ELF-1 (cell line): ENCODE measurements around the gene OTOA.
"Not testable (repeated sequence)": the region's sequence is repeated elsewhere in the genome, so short reads cannot be mapped to it uniquely, and the experiment has no call there.

Experiments
- DNase-seq: peaks from one replicate; pipeline ENCODE4 v3.0.0-alpha.2; 2016; ENCODE audit warnings: low read depth, low spot score

The OTOA gene

GRCh38 chr16:21641916-21642315 is 21.9 kb upstream of the OTOA start:
- no peak for DNase-seq

- no peak for DNase-seq
Observed at GRCh38 chr16:21642861-21643260, 20.9 kb upstream of the OTOA start.

GRCh38 chr16:21643785-21644184 is 20.0 kb upstream of the OTOA start:
- no peak for DNase-seq

DNA sequence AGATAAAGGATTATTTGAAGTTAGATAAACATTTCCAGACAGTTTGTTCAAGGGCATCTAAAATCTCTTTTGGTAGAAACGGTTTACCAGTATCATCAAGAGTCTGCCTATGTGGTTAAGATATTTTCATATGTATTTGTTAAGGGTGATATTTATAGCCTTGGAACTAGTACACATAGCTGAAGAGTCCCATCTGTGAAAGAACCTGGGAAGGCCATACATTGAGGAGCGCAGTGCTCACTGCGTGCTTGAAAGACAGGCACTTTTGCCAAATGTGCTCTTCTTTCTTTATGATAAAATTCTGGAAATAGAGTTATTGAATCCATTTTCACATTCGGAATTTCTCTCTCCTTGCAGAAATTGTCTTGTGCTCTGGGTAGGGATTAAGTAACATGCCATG is 19.1 kb upstream of the OTOA start:
- DNase-seq, result no peak

- no peak for DNase-seq
Observed at GRCh38 chr16:21645261-21645721, 18.5 kb upstream of the OTOA start.

DNA sequence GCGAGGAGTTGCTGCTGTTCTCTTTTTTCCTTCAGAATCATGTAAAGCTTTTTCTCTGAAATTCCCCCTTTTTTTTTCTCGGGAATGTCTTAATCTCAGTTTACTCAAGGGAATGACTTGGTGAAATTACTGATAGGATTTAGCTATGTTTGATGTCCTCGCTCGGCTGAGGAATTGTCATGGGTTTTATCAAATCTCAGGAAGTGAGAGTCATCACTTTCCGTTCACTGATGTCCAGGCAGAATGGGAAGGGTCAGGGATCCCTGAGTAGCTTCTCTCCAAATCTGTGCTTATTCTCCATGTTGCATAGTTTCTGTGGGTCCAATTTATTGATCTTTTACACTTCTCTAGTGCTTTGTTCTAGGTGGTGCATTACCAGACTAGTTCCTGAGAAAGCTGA is 17.7 kb upstream of the OTOA start:
- no peak for DNase-seq

DNA sequence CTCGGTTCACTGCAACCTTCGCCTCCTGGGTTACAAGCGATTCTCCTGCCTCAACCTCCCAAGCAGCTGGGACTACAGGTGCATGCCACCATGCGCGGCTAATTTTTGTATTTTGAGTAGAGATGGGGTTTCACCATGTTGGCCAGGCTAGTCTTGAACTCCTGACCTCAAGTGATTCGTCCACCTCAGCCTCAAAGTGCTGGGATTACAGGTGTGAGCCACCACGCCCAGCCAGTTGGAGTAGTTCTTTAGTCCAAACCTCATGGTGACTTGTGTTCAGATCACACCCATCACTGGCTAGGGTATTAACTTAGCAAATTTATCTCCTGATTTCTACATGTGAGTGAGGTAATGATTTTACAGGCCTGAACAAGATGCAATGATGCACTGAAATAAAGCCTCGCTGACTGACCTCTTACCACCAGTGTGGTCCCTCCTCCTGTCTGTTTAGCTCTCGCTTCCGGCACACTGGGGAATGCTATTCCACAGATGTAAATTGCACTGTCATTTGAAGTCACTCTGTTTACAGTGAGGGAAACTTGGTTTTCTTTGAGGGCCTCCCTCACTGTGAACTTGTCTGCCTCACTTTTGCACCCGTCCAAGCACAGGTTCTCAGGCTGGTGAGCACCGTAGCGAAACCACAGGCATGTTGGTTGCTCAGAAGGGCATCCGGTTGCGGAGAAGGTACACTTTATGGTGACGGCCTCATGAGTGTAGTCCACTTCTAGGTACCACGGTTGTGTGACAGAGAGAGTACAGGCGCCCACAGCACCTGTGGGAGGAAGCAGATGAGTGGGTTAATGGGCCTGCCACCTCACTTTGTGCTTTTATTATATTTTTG is 16.8 kb upstream of the OTOA start:
- DNase-seq, result no peak

DNA sequence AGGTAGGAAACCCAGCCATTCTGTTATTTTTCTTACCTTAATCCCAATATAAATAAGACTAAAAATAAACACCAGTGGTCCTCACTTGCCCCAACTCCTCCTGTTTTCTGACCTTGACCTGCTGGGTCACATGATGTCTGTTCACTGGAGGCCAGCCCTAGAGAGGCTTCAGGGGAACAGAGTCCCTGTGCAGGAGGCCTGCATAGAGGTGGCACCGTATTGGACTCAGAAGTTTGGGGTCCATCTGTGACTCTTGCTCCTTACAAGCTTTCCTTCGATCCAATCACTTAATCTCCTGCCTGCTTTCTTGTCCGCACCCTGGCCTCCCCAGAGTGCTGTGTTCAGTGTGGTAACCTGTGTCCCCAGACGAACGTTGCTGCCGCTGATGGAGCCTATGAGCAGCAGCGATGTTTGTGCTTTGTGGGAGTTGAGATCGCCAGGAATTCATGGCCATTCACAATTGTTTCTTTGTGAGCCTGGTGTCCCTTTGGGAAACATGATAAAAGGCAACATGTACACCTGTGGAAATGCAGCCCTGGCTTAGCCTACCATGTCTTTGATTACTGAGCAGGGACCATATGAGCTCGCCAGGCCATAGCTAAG is 16.1 kb upstream of the OTOA start:
- DNase-seq, result no peak

GRCh38 chr16:21649826-21650406 is 13.9 kb upstream of the OTOA start:
- DNase-seq, result not testable (repeated sequence)

DNA sequence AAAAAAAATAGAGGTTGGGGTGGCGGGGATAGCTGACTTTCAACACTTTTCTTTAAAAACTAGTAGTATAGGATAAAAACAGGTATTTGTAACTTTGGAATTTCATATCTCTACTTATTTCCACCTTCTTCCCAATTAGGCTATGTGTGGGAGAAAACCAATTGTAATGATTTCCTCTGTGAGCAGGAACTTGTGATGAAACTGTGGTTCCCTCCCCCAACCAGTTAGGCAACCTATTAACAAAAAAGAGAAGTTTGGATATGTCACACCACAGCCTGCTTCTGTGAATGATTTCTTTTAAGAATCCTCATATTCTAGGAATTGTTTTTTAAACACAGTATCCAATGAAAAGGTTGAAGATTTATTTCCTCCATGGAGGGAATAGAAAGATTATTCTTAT is 13.2 kb upstream of the OTOA start:
- DNase-seq, result no peak

DNA sequence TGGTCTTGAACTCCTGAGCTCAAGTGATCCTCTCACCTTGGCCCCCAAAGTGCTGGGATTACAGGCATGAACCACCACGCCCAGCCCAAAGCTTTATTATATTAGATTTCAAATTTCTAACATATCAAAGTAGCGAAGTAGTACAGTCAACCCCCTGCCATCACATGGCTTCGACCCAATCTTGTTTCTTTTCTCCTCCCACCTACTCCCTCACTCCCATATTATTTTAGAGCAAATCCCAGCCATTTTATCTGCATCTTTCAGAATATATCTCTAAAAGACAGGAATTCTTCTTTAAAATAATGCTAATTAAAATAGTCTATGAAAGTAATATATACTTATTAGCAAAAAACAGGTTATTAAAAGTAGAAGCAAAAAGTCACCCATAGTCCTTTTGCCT is 12.3 kb upstream of the OTOA start:
- DNase-seq, result no peak

DNA sequence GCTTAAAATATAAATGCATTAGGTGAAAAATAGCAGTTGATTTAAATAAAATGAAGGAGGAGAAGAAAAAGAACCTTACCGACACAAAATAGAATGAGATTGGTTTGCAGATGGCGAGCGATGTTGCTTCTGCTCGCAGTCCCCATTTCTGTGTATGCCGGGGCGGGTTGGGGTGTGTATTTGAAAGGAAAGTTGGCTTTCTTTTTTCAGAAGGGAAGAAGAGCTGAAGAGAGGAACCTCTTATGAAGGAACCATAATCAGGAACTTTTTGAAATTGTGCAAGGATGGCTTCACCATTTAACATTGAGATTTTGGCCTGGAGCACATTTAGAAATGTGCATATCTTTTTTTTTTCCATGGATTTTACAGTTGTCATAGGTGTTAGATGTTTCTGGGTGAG is 11.3 kb upstream of the OTOA start, which contains the start of gene IGSF6:
Gene IGSF6, minus strand, starts transcription at position 156 of the 400 bp plus-strand sequence. Its CDS starts 10 bp downstream, at position 146.
- no peak for DNase-seq

DNA sequence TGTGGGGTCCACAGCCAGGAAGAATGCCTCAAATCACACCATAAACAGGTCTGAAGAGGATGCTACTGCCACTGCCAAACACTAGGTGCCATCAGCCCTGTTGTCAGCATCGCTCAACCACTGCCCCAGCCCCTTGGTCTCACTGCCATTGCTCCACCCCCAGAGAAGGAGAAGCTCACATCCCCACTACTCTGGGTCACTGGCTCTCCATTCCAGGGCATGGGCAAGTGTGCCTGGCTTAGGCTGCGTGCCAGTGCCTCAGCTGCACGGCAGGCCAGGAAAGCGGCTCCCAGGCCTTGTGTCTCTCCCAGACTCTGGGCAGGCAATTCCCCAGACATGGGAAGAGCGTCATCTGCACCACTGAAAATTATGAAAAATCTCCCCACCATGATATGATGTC is 10.2 kb upstream of the OTOA start:
- no peak for DNase-seq

- DNase-seq, result no peak
Observed at GRCh38 chr16:21654466-21654865, 9.3 kb upstream of the OTOA start.

DNA sequence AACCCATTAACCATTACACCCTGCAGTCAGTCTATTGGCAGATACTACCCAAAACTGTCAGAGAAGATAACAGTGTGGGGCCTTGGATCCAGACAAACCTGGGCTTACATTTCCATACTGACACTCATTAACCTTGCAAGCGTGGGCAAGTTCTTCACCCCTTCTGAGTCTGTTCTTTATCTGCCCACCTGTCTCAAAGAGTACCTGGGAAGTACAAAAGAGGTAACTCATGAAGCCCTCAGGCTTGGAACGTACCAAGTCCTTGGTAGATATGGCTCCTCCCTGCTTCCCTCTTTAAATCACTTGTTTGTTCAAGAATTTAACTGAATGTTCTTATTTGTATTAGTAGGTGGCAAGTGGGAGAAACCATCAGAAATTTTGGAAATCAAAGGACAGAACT is 8.9 kb upstream of the OTOA start:
- DNase-seq, result no peak

DNA sequence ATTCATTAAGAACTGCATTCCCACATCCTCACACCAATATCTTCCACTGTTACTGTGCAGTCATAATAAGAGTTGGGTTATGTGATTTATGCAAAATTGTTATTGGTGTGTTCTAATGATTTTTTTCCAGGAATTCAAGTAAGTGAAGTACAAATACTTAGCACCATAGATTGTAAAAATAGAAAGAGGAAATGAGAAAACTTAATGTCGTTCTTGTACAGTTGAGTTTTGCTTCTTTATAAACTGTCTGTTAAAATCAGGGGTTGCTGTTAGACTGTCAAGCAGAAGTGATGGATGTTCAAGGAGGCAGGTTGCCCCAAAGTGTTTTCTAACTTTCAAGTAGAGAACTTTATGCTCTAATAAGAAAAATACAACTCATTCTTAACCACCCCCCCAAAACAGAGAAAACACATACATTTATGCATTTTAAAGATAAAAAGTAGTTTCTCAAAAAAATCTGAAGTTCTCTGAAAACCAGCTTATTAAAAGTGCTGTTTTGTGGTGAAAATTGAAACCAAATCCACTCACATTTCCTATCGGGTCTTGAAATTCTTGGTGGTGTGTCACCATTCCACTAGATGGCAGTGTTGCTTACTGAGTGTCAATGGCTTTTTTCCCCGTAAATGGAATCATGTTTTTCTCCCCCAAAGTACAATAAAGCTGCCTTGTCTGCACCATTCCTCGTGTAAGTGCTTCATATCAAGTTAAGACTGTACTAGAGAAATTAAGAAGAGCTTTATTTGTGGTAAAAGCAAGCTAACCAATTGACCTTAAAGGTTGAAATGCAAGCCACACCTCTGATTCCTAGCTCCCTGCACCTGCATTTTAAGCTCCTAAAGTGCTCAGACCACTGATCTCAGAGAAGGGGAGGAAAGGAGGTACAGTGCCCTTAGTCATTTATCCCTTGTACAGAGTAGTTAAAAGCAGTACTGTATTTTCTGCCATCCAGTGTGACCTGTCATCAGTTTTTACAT is 6.7 kb upstream of the OTOA start:
- peak; percentile 43 for DNase-seq

- DNase-seq, result no peak
Observed at GRCh38 chr16:21659124-21659523, 4.6 kb upstream of the OTOA start.

GRCh38 chr16:21664801-21665492 is 1.2 kb downstream of the OTOA start:
- no peak for DNase-seq

DNA sequence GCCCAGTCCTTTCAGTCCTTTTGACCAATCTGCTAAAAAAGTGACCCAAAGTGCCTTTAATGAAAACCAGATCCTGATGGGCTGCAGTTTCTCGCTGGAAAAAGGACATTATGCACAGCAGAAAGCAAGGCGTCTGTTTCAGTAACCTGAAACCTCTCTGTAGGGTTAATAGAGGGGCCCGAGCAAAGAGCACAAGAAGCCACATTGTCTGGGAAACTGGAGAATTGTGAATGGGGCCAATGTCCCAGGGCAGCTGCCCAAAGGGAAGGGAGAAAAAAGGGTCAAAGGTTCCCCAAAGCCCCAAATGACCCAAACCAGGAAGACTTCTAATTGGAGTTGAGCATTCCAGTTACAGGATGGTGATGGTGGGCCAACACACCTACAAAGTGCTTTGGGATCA is 3.0 kb downstream of the OTOA start:
- DNase-seq, result peak; percentile 29

GRCh38 chr16:21667575-21667974 is 3.8 kb downstream of the OTOA start:
- no peak for DNase-seq

- no peak for DNase-seq
Observed at GRCh38 chr16:21673469-21673868, 9.7 kb downstream of the OTOA start.
